Renal pelvis (tissue), 4 donors: ENCODE measurements around the gene PSMB5. TPM values are rescaled to one million over a fixed set of nuclear protein-coding genes. Genes with fewer than 3 reads are reported as not detected.

ENCODE experiments used
- DNase-seq: peaks from one replicate; pipeline ENCODE4 v3.0.0-alpha.2; 2013
- polyA plus RNA-seq, 3 donors: library from polyadenylated mRNA; unstranded; fragments of 120-200 nt; gene quantifications; one replicate each; pipeline ENCODE4 v1.2.1, GENCODE V29; 2013; ENCODE audit not compliant: insufficient read length in 3 of 3

Gene PSMB5
- polyA plus RNA-seq, 3 donors: 207 to 269 (median 224) TPM

DNA sequence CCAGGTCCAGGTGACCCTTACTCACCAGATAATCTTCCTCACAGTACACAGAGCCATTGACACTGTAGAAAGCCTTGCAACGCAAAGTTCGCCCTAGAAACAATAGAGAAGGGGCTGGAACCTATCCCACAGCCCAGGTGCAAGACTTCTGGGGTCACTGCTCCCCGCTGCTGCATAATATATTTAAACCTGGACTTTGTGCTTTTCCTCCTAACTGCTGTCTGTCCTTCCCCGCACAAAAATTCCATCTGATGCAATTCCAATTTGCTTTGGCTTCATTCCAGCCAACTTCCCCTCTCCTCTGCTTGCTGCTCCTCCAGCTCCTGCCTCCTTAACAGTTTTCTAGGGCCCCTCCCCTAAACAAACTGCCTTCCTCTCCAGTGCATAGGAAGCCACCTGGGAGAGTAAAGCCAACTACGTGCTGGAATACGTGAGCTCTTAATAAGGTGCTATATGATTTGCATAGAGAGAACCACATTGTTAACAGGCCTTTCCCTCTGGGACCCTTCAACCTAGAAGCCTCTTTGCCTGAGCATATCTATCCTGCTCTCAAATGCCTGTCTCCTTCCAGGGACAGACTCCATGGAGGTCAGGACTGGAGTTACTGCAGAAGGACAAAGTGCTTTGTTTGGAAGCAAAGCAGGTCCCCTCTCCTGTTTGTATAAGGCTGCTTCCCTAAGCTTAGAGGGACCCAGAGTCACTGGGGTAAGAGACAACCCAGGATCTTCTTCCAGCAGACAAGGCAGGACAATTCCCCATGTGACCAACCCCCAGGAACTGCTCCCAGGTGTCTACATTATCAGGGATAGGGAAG is 57.9 kb downstream of the PSMB5 start:
- DNase-seq: no peak

Other genes with a start within 250 kb of the PSMB5 start
- gene SLC7A7, start 219.5 kb downstream of the PSMB5 start, polyA plus RNA-seq: 100 to 1,000 TPM; 114 to 130 (median 129) TPM
- gene MRPL52, start 205.0 kb downstream of the PSMB5 start, polyA plus RNA-seq: 100 to 1,000 TPM in 1 of 3 donors, 10 to 100 TPM in 2; 87.6 to 107 (median 93.7) TPM
- gene MMP14, start 198.3 kb downstream of the PSMB5 start, polyA plus RNA-seq: 100 to 1,000 TPM; 123 to 161 (median 159) TPM
- 10 to 100 TPM; 79.1 to 94.9 (median 93.9) TPM for gene LRP10, start 163.2 kb downstream of the PSMB5 start, polyA plus RNA-seq
- gene REM2, start 151.7 kb downstream of the PSMB5 start, polyA plus RNA-seq: 1 to 10 TPM; 1.9 to 2.1 (median 1.9) TPM
- 100 to 1,000 TPM; 121 to 144 (median 123) TPM for gene RBM23, start 115.8 kb downstream of the PSMB5 start, polyA plus RNA-seq
- gene PRMT5, start 105.5 kb downstream of the PSMB5 start, polyA plus RNA-seq: 100 to 1,000 TPM; 150 to 181 (median 161) TPM
- gene HAUS4, start 77.8 kb downstream of the PSMB5 start, polyA plus RNA-seq: 10 to 100 TPM; 51.9 to 64.0 (median 59.9) TPM
- gene AJUBA, start 52.3 kb downstream of the PSMB5 start, polyA plus RNA-seq: 100 to 1,000 TPM in 2 of 3 donors, 10 to 100 TPM in 1; 77.4 to 120 (median 103) TPM
- gene C14orf93, start 24.8 kb downstream of the PSMB5 start, polyA plus RNA-seq: 10 to 100 TPM; 19.9 to 27.2 (median 22.5) TPM
- gene PSMB11, start 7.3 kb upstream of the PSMB5 start, polyA plus RNA-seq: under 1 TPM in 1 of 3 donors, not detected in 2; 0.04 TPM
- gene CDH24, start 22.6 kb upstream of the PSMB5 start, polyA plus RNA-seq: 10 to 100 TPM; 22.9 to 38.2 (median 23.9) TPM
- gene ACIN1, start 60.2 kb upstream of the PSMB5 start, polyA plus RNA-seq: 100 to 1,000 TPM; 246 to 370 (median 335) TPM
- gene C14orf119, start 60.6 kb upstream of the PSMB5 start, polyA plus RNA-seq: 10 to 100 TPM; 72.3 to 84.5 (median 79.3) TPM
- gene CIROP, start 70.1 kb upstream of the PSMB5 start, polyA plus RNA-seq: under 1 TPM in 2 of 3 donors, not detected in 1; 0.06 to 0.18 TPM
- gene CEBPE, start 84.4 kb upstream of the PSMB5 start, polyA plus RNA-seq: under 1 TPM; 0.10 to 0.30 (median 0.15) TPM
- 100 to 1,000 TPM in 1 of 3 donors, 10 to 100 TPM in 2; 76.5 to 103 (median 88.8) TPM for gene SLC7A8, start 148.8 kb upstream of the PSMB5 start, polyA plus RNA-seq
- gene RNF212B, start 203.0 kb upstream of the PSMB5 start, polyA plus RNA-seq: 1 to 10 TPM; 1.3 to 3.4 (median 2.3) TPM